Measurements from ENCODE around the gene FAM124A.

DNA sequence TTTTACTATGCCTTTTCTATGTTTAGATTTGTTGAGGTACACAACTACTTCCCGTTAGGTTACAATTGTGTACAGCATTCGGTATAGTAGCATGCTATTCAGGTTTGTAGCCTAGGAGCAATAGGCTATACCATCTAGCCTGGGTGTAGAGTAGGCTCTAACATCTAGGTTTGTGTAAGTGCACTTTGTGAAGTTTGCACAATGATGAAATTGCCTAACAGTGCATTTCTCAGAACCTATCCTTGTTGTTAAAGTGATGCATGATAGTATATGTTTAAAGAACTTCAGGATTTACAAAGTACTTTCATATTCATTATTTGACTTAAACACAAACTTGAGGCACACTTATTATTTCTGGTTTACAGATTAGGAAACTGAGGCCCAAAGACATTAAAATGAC, 105.8 kb downstream of the FAM124A start:
- TF ChIP-seq, protein P1, sequence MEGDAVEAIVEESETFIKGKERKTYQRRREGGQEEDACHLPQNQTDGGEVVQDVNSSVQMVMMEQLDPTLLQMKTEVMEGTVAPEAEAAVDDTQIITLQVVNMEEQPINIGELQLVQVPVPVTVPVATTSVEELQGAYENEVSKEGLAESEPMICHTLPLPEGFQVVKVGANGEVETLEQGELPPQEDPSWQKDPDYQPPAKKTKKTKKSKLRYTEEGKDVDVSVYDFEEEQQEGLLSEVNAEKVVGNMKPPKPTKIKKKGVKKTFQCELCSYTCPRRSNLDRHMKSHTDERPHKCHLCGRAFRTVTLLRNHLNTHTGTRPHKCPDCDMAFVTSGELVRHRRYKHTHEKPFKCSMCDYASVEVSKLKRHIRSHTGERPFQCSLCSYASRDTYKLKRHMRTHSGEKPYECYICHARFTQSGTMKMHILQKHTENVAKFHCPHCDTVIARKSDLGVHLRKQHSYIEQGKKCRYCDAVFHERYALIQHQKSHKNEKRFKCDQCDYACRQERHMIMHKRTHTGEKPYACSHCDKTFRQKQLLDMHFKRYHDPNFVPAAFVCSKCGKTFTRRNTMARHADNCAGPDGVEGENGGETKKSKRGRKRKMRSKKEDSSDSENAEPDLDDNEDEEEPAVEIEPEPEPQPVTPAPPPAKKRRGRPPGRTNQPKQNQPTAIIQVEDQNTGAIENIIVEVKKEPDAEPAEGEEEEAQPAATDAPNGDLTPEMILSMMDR (IDR thresholded peaks at IDR 0.05; ENCODE audit: low read depth, low read length), result no peak
- no peak for TF ChIP-seq EZH2phosphoT487 (IDR thresholded peaks at IDR 0.05; ENCODE audit: low read depth)

Data from OCI-LY3 (cell line).